Liver (tissue), 9 donors: ENCODE data around the gene ELOVL2. TPM values are rescaled to one million over a fixed set of nuclear protein-coding genes. Genes with fewer than 3 reads are reported as not detected.

Experiments
- DNase-seq: peaks from one replicate; pipeline ENCODE4 v3.0.0-alpha.2; 2017; ENCODE audit warnings: low spot score
- H3K27ac ChIP-seq, 2 donors: one replicate each; pipeline ENCODE4 v1.7.0; 2013; ENCODE audit warnings: inconsistent platforms in 2 of 2, low read length in 2 of 2, control low read depth in 1 of 2, low read depth in 1 of 2, mild to moderate bottlenecking in 1 of 2
- H3K27me3 ChIP-seq, 4 donors: one replicate each; pipeline versions ENCODE4 v1.6.1 to v1.7.0; 2013; ENCODE audit warnings: low read length in 3 of 4, inconsistent platforms in 1 of 4, mild to moderate bottlenecking in 1 of 4, moderate library complexity in 1 of 4; ENCODE audit not compliant: control insufficient read depth in 4 of 4, insufficient read depth in 4 of 4
- H3K36me3 ChIP-seq, 4 donors: one replicate each; pipeline versions ENCODE4 v1.6.1 to v1.7.0; 2013; ENCODE audit warnings: low read length in 3 of 4, mild to moderate bottlenecking in 3 of 4, low read depth in 1 of 4, moderate library complexity in 1 of 4; ENCODE audit not compliant: control insufficient read depth in 4 of 4, insufficient read depth in 3 of 4
- H3K4me1 ChIP-seq, 4 donors: one replicate each; pipeline versions ENCODE4 v1.6.1 to v1.7.0; 2013; ENCODE audit warnings: low read length in 3 of 4, mild to moderate bottlenecking in 3 of 4, moderate library complexity in 1 of 4; ENCODE audit not compliant: control insufficient read depth in 4 of 4, insufficient read depth in 4 of 4
- H3K4me3 ChIP-seq, 3 donors: one replicate each; pipeline versions ENCODE4 v1.6.1 to v1.7.0; 2013; ENCODE audit warnings: low read length in 3 of 3, control low read depth in 1 of 3, low read depth in 1 of 3, mild to moderate bottlenecking in 1 of 3
- H3K9ac ChIP-seq, 2 donors: one replicate each; pipeline ENCODE4 v1.7.0; 2013; ENCODE audit warnings: low read length in 2 of 2, mild to moderate bottlenecking in 2 of 2, moderate library complexity in 2 of 2, control low read depth in 1 of 2, low read depth in 1 of 2
- H3K9me3 ChIP-seq, 4 donors: one replicate each; pipeline versions ENCODE4 v1.6.1 to v1.7.0; 2013; ENCODE audit warnings: low read length in 3 of 4; ENCODE audit not compliant: control insufficient read depth in 4 of 4
- ATF3 ChIP-seq: IDR thresholded peaks from 2 replicates; pipeline ENCODE4 v1.6.1; 2016; ENCODE audit warnings: antibody characterized with exemption
- EGR1 ChIP-seq, 2 donors: IDR thresholded peaks; 2 replicates each; pipeline ENCODE4 v1.6.1; 2016 to 2018; ENCODE audit warnings: antibody characterized with exemption in 2 of 2, low read depth in 2 of 2
- FOXA1 ChIP-seq: IDR thresholded peaks from 2 replicates; pipeline ENCODE4 v1.6.1; 2016; ENCODE audit warnings: antibody characterized with exemption
- FOXA2 ChIP-seq: IDR thresholded peaks from 2 replicates; pipeline ENCODE4 v1.6.1; 2016; ENCODE audit warnings: antibody characterized with exemption
- GABPA ChIP-seq, 2 donors: IDR thresholded peaks in 1 of 2; conservative IDR thresholded peaks in 1 of 2; 2 replicates each; pipeline ENCODE4 v1.6.1; 2016; ENCODE audit warnings: antibody characterized with exemption in 2 of 2, mild to moderate bottlenecking in 1 of 2, moderate library complexity in 1 of 2
- HNF4A ChIP-seq, 2 donors: conservative IDR thresholded peaks; 2 replicates each; pipeline ENCODE4 v1.6.1; 2016; ENCODE audit warnings: antibody characterized with exemption in 2 of 2, mild to moderate bottlenecking in 2 of 2
- HNF4G ChIP-seq: IDR thresholded peaks from 2 replicates; pipeline ENCODE4 v1.6.1; 2016; ENCODE audit warnings: antibody characterized with exemption
- NR2F2 ChIP-seq: IDR thresholded peaks from 2 replicates; pipeline ENCODE4 v1.6.1; 2016; ENCODE audit warnings: antibody characterized with exemption
- RAD21 ChIP-seq, 2 donors: IDR thresholded peaks; 2 replicates each; pipeline ENCODE4 v1.6.1; 2016; ENCODE audit warnings: antibody characterized with exemption in 2 of 2, mild to moderate bottlenecking in 2 of 2
- SP1 ChIP-seq: IDR thresholded peaks from 2 replicates; pipeline ENCODE4 v1.6.1; 2018; ENCODE audit warnings: antibody characterized with exemption, mild to moderate bottlenecking
- TAF1 ChIP-seq: conservative IDR thresholded peaks from 2 replicates; pipeline ENCODE4 v1.6.1; 2016; ENCODE audit warnings: antibody characterized with exemption, mild to moderate bottlenecking
- YY1 ChIP-seq: IDR thresholded peaks from 2 replicates; pipeline ENCODE4 v1.6.1; 2016; ENCODE audit warnings: antibody characterized with exemption, mild to moderate bottlenecking
- ZBTB33 ChIP-seq: IDR thresholded peaks from 2 replicates; pipeline ENCODE4 v1.6.1; 2016; ENCODE audit warnings: antibody characterized with exemption
- WGBS: extraction: QIAGEN DNeasy Blood & Tissue Kit; methylation state at CpG from one replicate; pipeline ENCODE4 v1.1.7; 2013; 5-methylcytosine and 5-hydroxymethylcytosine counted together
- polyA plus RNA-seq, 2 donors: library from polyadenylated mRNA; stranded (reverse) in 1 of 2; unstranded in 1 of 2; fragments of 200-250 nt in 1 of 2; fragments of >200 nt in 1 of 2; fragmentation: Nextera tagmentation in 1 of 2; extraction: Ambion mirVana in 1 of 2; gene quantifications; one replicate each; pipeline versions ENCODE4 v1.2.1 to v1.2.3, GENCODE V29; 2013 to 2015
- total RNA-seq, 2 donors: library from RNA; depleted of rRNA; stranded (reverse); fragments of >200 nt; gene quantifications; one replicate each; pipeline ENCODE4 v1.2.3, GENCODE V29; 2014
- TF ChIP-seq, protein P1 (sequence below): fragments of 150-350 bp; IDR thresholded peaks from 2 replicates; pipeline ENCODE4 v1.5.1; 2017; ENCODE audit warnings: improper control_type of control experiment, low read depth, low read length; ENCODE audit not compliant: missing input control
- TF ChIP-seq, protein P2 (sequence below): IDR thresholded peaks from 2 replicates; pipeline ENCODE4 v1.6.1; 2016; ENCODE audit warnings: antibody characterized with exemption, mild to moderate bottlenecking
- donor health status: healthy.
- donor health status: healthy.
- donor health status: healthy.
- donor health status: healthy.
- donor health status: healthy.

The ELOVL2 gene
- total and polyA plus RNA-seq, 4 donors: 7.1 to 28.5 (median 22.1) TPM

- no peaks in the 10 kb centered on the region for H3K27me3 ChIP-seq
- H3K9ac ChIP-seq: no peak overlapping the region
- H3K27ac ChIP-seq: no peak overlapping the region
- peaks cover 0 to 12% (median 1%) of the 10 kb centered on the region in 4 donors for H3K36me3 ChIP-seq
- H3K4me3 ChIP-seq: no peak overlapping the region
- no peak for DNase-seq
- no peak for TF ChIP-seq ZBTB33
- no peak for TF ChIP-seq HNF4A (conservative IDR thresholded peaks at IDR 0.05)
- no peak for TF ChIP-seq YY1
- TF ChIP-seq FOXA1: no peak
- TF ChIP-seq TAF1: no peak
- TF ChIP-seq ATF3: no peak
- TF ChIP-seq FOXA2: no peak
- no peak for TF ChIP-seq GABPA (IDR thresholded peaks at IDR 0.05 in 1 of 2, conservative IDR thresholded peaks at IDR 0.05 in 1 of 2)
- TF ChIP-seq NR2F2: no peak
- no peak for TF ChIP-seq HNF4G
- TF ChIP-seq SP1: no peak
- TF ChIP-seq, protein P1, sequence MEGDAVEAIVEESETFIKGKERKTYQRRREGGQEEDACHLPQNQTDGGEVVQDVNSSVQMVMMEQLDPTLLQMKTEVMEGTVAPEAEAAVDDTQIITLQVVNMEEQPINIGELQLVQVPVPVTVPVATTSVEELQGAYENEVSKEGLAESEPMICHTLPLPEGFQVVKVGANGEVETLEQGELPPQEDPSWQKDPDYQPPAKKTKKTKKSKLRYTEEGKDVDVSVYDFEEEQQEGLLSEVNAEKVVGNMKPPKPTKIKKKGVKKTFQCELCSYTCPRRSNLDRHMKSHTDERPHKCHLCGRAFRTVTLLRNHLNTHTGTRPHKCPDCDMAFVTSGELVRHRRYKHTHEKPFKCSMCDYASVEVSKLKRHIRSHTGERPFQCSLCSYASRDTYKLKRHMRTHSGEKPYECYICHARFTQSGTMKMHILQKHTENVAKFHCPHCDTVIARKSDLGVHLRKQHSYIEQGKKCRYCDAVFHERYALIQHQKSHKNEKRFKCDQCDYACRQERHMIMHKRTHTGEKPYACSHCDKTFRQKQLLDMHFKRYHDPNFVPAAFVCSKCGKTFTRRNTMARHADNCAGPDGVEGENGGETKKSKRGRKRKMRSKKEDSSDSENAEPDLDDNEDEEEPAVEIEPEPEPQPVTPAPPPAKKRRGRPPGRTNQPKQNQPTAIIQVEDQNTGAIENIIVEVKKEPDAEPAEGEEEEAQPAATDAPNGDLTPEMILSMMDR: no peak
- TF ChIP-seq, protein P2, sequence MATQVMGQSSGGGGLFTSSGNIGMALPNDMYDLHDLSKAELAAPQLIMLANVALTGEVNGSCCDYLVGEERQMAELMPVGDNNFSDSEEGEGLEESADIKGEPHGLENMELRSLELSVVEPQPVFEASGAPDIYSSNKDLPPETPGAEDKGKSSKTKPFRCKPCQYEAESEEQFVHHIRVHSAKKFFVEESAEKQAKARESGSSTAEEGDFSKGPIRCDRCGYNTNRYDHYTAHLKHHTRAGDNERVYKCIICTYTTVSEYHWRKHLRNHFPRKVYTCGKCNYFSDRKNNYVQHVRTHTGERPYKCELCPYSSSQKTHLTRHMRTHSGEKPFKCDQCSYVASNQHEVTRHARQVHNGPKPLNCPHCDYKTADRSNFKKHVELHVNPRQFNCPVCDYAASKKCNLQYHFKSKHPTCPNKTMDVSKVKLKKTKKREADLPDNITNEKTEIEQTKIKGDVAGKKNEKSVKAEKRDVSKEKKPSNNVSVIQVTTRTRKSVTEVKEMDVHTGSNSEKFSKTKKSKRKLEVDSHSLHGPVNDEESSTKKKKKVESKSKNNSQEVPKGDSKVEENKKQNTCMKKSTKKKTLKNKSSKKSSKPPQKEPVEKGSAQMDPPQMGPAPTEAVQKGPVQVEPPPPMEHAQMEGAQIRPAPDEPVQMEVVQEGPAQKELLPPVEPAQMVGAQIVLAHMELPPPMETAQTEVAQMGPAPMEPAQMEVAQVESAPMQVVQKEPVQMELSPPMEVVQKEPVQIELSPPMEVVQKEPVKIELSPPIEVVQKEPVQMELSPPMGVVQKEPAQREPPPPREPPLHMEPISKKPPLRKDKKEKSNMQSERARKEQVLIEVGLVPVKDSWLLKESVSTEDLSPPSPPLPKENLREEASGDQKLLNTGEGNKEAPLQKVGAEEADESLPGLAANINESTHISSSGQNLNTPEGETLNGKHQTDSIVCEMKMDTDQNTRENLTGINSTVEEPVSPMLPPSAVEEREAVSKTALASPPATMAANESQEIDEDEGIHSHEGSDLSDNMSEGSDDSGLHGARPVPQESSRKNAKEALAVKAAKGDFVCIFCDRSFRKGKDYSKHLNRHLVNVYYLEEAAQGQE: no peak
- WGBS: 87% methylated on average over 4 of the region's 4 CpGs
- H3K4me1 ChIP-seq: no peaks in the 10 kb centered on the region
- no peaks in the 10 kb centered on the region for H3K9me3 ChIP-seq
Observed at GRCh38 chr6:10995114-10995707, 48.9 kb downstream of the ELOVL2 start.

DNA sequence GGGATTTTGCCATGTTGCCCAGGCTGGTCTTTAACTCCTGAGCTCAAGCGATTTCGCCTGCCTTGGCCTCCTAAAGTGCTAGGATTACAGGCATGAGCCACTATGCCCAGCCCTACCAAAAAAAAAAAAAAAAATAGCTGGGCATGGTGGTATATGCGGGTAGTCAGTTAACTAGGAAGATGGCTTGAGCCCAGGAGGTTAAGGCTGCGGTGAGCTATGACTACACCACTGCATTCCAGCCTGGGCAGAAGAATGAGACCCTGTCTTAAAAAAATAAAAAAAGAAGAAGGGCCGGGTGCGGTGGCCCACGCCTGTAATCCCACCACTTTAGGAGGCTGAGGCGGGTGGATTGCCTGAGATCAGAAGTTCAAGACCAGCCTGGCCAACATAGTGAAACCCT lies 50.2 kb downstream of the ELOVL2 start:
- no peaks in the 10 kb centered on the region for H3K9me3 ChIP-seq
- H3K9ac ChIP-seq: no peak overlapping the region
- H3K4me3 ChIP-seq: no peak overlapping the region
- WGBS: 98% methylated on average over 8 of the region's 8 CpGs
- no peak overlapping the region for H3K27ac ChIP-seq
- H3K4me1 ChIP-seq: no peaks in the 10 kb centered on the region
- no peak for TF ChIP-seq FOXA2
- no peak for TF ChIP-seq ATF3
- no peak for TF ChIP-seq EGR1 (IDR thresholded peaks at IDR 0.05; ENCODE audit: low read depth in 2 of 2)
- no peak for TF ChIP-seq RAD21 (IDR thresholded peaks at IDR 0.05)
- no peak for TF ChIP-seq YY1
- DNase-seq: no peak
- no peaks in the 10 kb centered on the region for H3K27me3 ChIP-seq
- H3K36me3 ChIP-seq: peaks cover 0 to 6% (median 1%) of the 10 kb centered on the region in 4 donors
